Lung (tissue), 12 donors: ENCODE measurements around the gene FNIP1. TPM values are rescaled to one million over a fixed set of nuclear protein-coding genes. Genes with fewer than 3 reads are reported as not detected.

Experiments used
- ATAC-seq: fragments of 200-7000 bp; cut with Tn5 transposase; one replicate; pipeline ENCODE4 v1.9.1; 2020; ENCODE audit warnings: moderate number of reproducible peaks; ENCODE audit not compliant: insufficient read depth, low FRiP score
- DNase-seq, 3 donors: peaks; one replicate each; pipeline ENCODE4 v3.0.0-alpha.2; 2013 to 2017
- H3K27ac ChIP-seq, 2 donors: one replicate each; pipeline ENCODE4 v1.5.1; 2013; ENCODE audit warnings: mild to moderate bottlenecking in 2 of 2, moderate library complexity in 2 of 2, control low read depth in 1 of 2, inconsistent platforms in 1 of 2, low read depth in 1 of 2, low read length in 1 of 2
- H3K27me3 ChIP-seq, 3 donors: one replicate each; pipeline ENCODE4 v1.5.1; 2013; ENCODE audit warnings: low read length in 2 of 3; ENCODE audit not compliant: control insufficient read depth in 3 of 3, insufficient read depth in 3 of 3
- H3K36me3 ChIP-seq, 4 donors: one replicate each; pipeline ENCODE4 v1.5.1; 2013; ENCODE audit warnings: low read length in 4 of 4, mild to moderate bottlenecking in 1 of 4, moderate library complexity in 1 of 4; ENCODE audit not compliant: control insufficient read depth in 4 of 4, insufficient read depth in 4 of 4
- H3K4me1 ChIP-seq, 5 donors: one replicate each; pipeline ENCODE4 v1.5.1; 2013; ENCODE audit warnings: low read length in 5 of 5, mild to moderate bottlenecking in 2 of 5, moderate library complexity in 1 of 5; ENCODE audit not compliant: control insufficient read depth in 5 of 5, insufficient read depth in 5 of 5
- H3K4me3 ChIP-seq: one replicate; pipeline ENCODE4 v1.5.1; 2013; ENCODE audit warnings: mild to moderate bottlenecking, control low read depth, moderate library complexity
- H3K9ac ChIP-seq, 2 donors: one replicate each; pipeline ENCODE4 v1.5.1; 2013; ENCODE audit warnings: low read length in 2 of 2, control low read depth in 1 of 2; ENCODE audit not compliant: insufficient read depth in 1 of 2
- H3K9me3 ChIP-seq, 4 donors: one replicate each; pipeline ENCODE4 v1.5.1; 2013; ENCODE audit warnings: low read length in 3 of 4, mild to moderate bottlenecking in 1 of 4, moderate library complexity in 1 of 4; ENCODE audit not compliant: control insufficient read depth in 4 of 4, insufficient read depth in 3 of 4
- WGBS, 2 donors: extraction: QIAGEN DNeasy Blood & Tissue Kit; methylation state at CpG; one replicate each; pipeline ENCODE4 v1.1.7; 2013; 5-methylcytosine and 5-hydroxymethylcytosine counted together
- polyA plus RNA-seq, 2 donors: library from polyadenylated mRNA; stranded (reverse); fragments of 200-250 nt; gene quantifications; one replicate each; pipeline ENCODE4 v1.2.1, GENCODE V29; 2013
- total RNA-seq, 2 donors: library from RNA; depleted of rRNA in 1 of 2; stranded (reverse); fragments of >200 nt in 1 of 2; gene quantifications; one replicate each; pipeline ENCODE4 v1.2.1, GENCODE V29; 2014 to 2021
- TF ChIP-seq, protein P1 (sequence below): IDR thresholded peaks from 2 replicates; pipeline ENCODE4 v1.5.1; 2012; ENCODE audit warnings: mild to moderate bottlenecking; ENCODE audit errors: control extremely low read depth, extremely low read depth
- donor health status: control.
- donor health status: control.
- donor health status: Bipolar disorder and iron deficiency.
- donor health status: healthy.
- donor health status: DM: yes; HTN: yes; CAD: no.

FNIP1 gene
- total and polyA plus RNA-seq, 4 donors = 5.0 to 98.3 (median 22.6) TPM

DNA sequence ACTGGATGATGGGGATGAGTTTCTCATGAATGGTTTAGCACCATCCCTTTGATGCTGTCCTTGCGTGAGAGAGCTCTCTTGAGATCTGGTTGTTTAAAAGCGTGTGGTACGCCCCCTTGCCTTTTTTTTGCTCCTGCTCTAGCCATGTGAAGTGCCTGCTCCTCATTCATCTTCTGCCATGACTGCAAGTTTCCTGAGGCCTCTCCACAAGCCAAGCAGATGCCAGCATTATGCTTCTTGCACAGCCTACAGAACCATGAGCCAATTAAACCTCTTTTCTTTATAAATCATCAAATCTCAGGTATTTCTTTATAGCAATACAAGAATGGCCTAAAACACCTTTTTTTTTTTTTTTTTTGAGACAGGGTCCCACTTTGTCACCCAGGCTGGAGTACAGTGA, 32.8 kb downstream of the FNIP1 start:
- peaks cover 0 to 2% (median 0%) of the 10 kb centered on the region in 4 donors for H3K9me3 ChIP-seq
- H3K27ac ChIP-seq = no peak overlapping the region
- H3K4me3 ChIP-seq = no peak overlapping the region
- H3K4me1 ChIP-seq = peaks cover 0 to 16% (median 0%) of the 10 kb centered on the region in 5 donors
- no peaks in the 10 kb centered on the region for H3K27me3 ChIP-seq
- 90 to 99% methylated on average over 3 of the region's 3 CpGs for WGBS, 2 donors
- TF ChIP-seq, protein P1, sequence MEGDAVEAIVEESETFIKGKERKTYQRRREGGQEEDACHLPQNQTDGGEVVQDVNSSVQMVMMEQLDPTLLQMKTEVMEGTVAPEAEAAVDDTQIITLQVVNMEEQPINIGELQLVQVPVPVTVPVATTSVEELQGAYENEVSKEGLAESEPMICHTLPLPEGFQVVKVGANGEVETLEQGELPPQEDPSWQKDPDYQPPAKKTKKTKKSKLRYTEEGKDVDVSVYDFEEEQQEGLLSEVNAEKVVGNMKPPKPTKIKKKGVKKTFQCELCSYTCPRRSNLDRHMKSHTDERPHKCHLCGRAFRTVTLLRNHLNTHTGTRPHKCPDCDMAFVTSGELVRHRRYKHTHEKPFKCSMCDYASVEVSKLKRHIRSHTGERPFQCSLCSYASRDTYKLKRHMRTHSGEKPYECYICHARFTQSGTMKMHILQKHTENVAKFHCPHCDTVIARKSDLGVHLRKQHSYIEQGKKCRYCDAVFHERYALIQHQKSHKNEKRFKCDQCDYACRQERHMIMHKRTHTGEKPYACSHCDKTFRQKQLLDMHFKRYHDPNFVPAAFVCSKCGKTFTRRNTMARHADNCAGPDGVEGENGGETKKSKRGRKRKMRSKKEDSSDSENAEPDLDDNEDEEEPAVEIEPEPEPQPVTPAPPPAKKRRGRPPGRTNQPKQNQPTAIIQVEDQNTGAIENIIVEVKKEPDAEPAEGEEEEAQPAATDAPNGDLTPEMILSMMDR = no peak
- ATAC-seq (no peak), DNase-seq (no peak)
- H3K9ac ChIP-seq = no peak overlapping the region
- peaks cover 1 to 12% (median 3%) of the 10 kb centered on the region in 4 donors for H3K36me3 ChIP-seq

DNA sequence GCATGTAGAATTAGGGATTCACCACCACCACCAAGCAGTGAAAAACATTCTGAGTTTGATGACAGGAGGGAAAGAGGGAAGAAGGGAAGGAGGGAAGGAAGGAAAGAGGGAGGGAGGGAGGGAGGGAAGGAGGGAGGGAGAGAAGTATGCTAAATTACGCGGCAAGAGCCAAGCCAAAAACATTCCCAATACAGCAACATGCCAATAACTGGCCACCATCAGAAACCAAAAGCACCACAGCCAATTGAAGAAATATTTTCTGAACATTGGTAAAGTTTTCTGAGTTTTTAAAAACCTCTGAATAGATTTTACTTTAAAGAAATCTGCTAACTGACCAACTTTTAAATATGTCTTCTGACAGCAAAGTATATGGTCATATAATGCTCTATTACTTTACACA, 36.0 kb downstream of the FNIP1 start:
- H3K4me3 ChIP-seq = no peak overlapping the region
- TF ChIP-seq, protein P1 = no peak
- ATAC-seq = no peak
- peaks cover 0 to 23% (median 13%) of the 10 kb centered on the region in 5 donors for H3K4me1 ChIP-seq
- no peaks in the 10 kb centered on the region for H3K27me3 ChIP-seq
- no peak overlapping the region for H3K27ac ChIP-seq
- 77 to 95% methylated on average over 2 of the region's 2 CpGs for WGBS, 2 donors
- DNase-seq = no peak
- peaks cover 1 to 12% (median 3%) of the 10 kb centered on the region in 4 donors for H3K36me3 ChIP-seq
- H3K9me3 ChIP-seq = peaks cover 0 to 2% (median 0%) of the 10 kb centered on the region in 4 donors
- no peak overlapping the region for H3K9ac ChIP-seq

DNA sequence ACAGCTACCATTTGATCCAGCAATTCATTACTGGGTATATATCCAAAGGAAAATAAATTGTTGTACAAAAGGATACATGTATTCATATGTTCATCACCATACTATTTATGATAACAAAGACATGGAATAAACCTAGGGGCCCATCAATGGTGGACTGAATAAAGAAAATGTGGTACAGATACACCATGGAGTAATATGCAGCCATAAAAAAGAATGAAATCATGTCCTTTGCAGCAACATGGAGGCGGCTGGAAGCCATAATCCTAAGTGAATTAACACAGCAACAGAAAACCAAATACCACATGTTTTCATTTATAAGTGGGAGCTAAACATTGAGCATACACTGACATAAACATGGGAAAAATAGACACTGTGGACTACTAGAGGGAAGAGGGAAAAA, 37.1 kb downstream of the FNIP1 start:
- WGBS, 2 donors = 97 to 98% methylated on average over 1 of the region's 1 CpG
- H3K4me3 ChIP-seq = no peak overlapping the region
- H3K27ac ChIP-seq = no peak overlapping the region
- peaks cover 0 to 2% (median 0%) of the 10 kb centered on the region in 4 donors for H3K9me3 ChIP-seq
- TF ChIP-seq, protein P1 = no peak
- no peaks in the 10 kb centered on the region for H3K27me3 ChIP-seq
- peaks cover 0 to 8% (median 3%) of the 10 kb centered on the region in 4 donors for H3K36me3 ChIP-seq
- DNase-seq = no peak
- no peak overlapping the region for H3K9ac ChIP-seq
- H3K4me1 ChIP-seq = peaks cover 0 to 23% (median 13%) of the 10 kb centered on the region in 5 donors
- ATAC-seq = no peak

DNA sequence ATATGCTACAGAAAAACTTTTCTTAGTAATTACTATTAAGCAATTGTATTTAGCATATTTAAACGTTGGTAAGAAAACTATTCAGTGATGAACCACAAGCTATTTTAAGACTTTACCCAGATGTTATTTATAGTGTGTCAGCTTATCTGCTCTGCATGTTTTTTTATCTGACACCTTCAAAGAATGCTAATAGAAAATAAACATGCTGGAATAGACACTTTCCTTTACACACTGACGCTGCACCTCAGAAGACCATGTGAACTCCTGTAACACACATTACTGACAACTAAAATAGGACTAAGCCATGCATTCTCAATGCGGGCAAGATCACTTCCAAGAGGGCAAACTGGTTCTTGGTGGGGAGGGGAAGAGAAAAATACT, 38.3 kb downstream of the FNIP1 start:
- Histone ChIP-seq H3K9ac (no peak overlapping the region), H3K9me3 (no peaks in the 10 kb centered on the region), H3K27me3 (no peaks in the 10 kb centered on the region), H3K4me1 (peaks cover 0 to 23% (median 13%) of the 10 kb centered on the region in 5 donors), H3K4me3 (no peak overlapping the region), H3K36me3 (peaks cover 0 to 2% (median 0%) of the 10 kb centered on the region in 4 donors), H3K27ac (peak overlapping the region in 1 of 2 donors; percentile 78)
- TF ChIP-seq, protein P1 = no peak
- DNase-seq (peak in 2 of 3 donors; percentile 54 to 62), ATAC-seq (no peak)
- WGBS, 2 donors = 23 to 27% methylated on average over 3 of the region's 3 CpGs
